Type B pancreatic cell (in vitro differentiated cells): ENCODE data around the gene SPOP. TPM values are rescaled to one million over a fixed set of nuclear protein-coding genes. Genes with fewer than 3 reads are reported as not detected.

ENCODE experiments used
- DNase-seq: peaks from one replicate; pipeline ENCODE4 v3.0.0; 2021; ENCODE audit warnings: mixed read lengths; ENCODE audit not compliant: unreplicated experiment; ENCODE audit errors: extremely low spot score
- H3K27ac Mint-ChIP-seq: 2 replicates; pipeline ENCODE4 v1.8.0; 2021; ENCODE audit warnings: mild to moderate bottlenecking, mixed read lengths
- H3K27me3 Mint-ChIP-seq: 2 replicates; pipeline ENCODE4 v1.8.0; 2021; ENCODE audit warnings: mixed read lengths
- H3K36me3 Mint-ChIP-seq: 2 replicates; pipeline ENCODE4 v1.8.0; 2021; ENCODE audit warnings: mixed read lengths
- H3K4me1 Mint-ChIP-seq: one replicate; pipeline ENCODE4 v1.8.0; 2021; ENCODE audit warnings: mixed read lengths; ENCODE audit not compliant: unreplicated experiment
- H3K4me3 Mint-ChIP-seq: 2 replicates; pipeline ENCODE4 v1.8.0; 2021; ENCODE audit warnings: mild to moderate bottlenecking, mixed read lengths
- H3K9me3 Mint-ChIP-seq: 2 replicates; pipeline ENCODE4 v1.8.0; 2021; ENCODE audit warnings: mixed read lengths
- total RNA-seq: library from RNA; stranded (reverse); gene quantifications from 2 replicates; pipeline ENCODE4 v1.2.1, GENCODE V29; 2021; ENCODE audit warnings: low replicate concordance
- TF ChIP-seq, protein P1 (sequence below): fragments of 200-600 bp; sonication (generic); conservative IDR thresholded peaks from 2 replicates; pipeline ENCODE4 v1.5.0; 2021; ENCODE audit warnings: antibody characterized with exemption, mild to moderate bottlenecking

Gene SPOP
- total RNA-seq, 1 donor from 2014 or later: 67.7 TPM

DNA sequence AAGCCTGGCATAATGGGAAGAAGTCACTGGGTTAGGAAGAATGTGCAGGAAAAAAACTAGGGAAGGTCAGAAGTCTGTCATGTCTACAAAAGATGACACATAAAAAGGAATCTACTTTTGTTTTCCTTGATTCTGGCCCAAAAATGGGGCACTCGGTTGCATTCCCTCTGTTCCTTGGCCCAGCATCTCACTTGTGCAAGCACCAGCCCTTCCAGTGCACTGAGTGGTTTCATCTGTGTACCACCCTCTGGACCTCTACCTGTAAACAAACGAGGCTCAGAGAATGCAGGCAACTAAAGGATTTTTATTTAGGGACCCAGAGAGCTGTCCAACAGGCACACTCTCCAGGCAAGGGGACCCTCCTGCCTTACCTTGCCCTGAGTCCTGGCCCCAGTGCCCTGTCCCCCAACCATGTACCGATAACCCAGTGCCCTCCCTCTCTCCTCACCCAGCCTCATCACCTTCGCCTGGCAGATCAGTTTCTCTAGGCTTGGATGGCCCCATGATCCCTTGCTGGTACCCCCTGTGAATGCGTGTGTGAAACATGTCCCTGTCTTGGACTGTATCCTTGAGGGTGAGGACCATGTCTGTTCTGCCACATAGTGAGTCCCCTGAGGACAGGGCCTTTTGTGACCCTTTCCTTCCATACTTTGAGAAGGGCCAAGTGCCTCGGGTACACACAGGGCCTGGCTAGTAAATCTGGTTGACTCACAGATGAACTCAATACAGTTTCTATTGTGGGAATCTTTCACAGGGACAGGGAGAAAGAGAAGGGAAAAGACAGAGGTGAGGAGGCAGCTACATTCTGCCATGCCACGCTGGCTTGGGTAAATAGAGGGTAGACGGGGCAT lies 88.9 kb downstream of the SPOP start:
- H3K36me3 Mint-ChIP-seq: peaks cover 8% of the 10 kb centered on the region
- no peak overlapping the region for H3K4me3 Mint-ChIP-seq
- peaks cover 5% of the 10 kb centered on the region for H3K4me1 Mint-ChIP-seq
- DNase-seq: peak; percentile 36
- TF ChIP-seq, protein P1, sequence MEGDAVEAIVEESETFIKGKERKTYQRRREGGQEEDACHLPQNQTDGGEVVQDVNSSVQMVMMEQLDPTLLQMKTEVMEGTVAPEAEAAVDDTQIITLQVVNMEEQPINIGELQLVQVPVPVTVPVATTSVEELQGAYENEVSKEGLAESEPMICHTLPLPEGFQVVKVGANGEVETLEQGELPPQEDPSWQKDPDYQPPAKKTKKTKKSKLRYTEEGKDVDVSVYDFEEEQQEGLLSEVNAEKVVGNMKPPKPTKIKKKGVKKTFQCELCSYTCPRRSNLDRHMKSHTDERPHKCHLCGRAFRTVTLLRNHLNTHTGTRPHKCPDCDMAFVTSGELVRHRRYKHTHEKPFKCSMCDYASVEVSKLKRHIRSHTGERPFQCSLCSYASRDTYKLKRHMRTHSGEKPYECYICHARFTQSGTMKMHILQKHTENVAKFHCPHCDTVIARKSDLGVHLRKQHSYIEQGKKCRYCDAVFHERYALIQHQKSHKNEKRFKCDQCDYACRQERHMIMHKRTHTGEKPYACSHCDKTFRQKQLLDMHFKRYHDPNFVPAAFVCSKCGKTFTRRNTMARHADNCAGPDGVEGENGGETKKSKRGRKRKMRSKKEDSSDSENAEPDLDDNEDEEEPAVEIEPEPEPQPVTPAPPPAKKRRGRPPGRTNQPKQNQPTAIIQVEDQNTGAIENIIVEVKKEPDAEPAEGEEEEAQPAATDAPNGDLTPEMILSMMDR: no peak
- H3K9me3 Mint-ChIP-seq: no peaks in the 10 kb centered on the region
- H3K27ac Mint-ChIP-seq: no peak overlapping the region
- H3K27me3 Mint-ChIP-seq: no peaks in the 10 kb centered on the region

DNA sequence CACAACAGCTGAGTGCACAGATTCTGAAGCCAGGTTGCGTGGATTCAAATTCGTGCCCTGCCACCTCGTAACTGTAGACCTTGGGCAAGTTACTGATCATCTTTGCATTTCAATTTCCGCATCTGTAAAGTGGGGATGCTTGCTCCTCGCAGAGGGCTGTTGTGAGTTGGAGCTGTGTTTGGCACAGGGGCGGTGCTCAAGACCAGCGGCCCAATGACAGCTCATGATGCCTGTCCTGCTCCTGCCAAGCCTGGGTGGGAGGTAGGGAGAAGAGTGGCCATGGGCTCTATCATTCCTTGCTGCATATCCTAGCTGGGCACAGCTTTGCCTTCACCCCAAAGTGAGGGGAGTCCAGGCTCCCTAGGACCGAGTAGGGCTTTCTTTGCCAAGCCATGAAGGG lies 89.6 kb downstream of the SPOP start:
- Mint-ChIP-seq H3K9me3 (no peaks in the 10 kb centered on the region), H3K4me3 (no peak overlapping the region)

DNA sequence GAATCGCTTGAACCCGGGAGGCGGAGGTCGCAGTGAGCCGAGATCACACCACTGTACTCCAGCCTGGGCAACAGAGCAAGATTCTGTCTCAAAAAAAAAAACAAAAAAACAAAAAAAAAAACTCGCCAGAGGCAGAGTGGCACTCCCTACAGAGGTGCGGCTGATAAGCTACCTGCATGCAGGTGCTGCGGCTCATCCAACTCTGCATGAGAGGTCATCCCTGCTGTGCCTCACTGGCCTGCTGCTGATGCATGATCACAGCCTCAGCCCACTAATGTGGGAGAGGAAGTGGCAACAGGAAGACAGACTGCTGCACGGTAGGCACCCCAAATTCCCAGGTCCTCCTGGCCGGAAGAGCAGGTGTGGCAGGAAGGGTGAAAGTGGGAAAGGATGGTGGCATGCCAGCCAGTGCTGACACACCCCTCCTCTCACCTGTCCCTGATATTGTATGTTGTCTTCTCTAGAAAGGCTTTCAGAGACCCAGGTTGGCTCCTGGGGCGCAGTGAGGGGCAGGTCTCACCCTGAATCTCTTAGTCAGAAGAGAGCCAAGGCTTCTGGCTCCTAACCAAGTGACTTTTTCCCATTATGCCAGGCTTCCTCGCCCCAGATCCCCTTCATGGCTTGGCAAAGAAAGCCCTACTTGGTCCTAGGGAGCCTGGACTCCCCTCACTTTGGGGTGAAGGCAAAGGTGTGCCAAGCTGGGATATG lies 90.4 kb downstream of the SPOP start:
- no peaks in the 10 kb centered on the region for H3K9me3 Mint-ChIP-seq
- no peak overlapping the region for H3K27ac Mint-ChIP-seq
- no peaks in the 10 kb centered on the region for H3K27me3 Mint-ChIP-seq
- H3K4me1 Mint-ChIP-seq: peaks cover 8% of the 10 kb centered on the region
- peaks cover 5% of the 10 kb centered on the region for H3K36me3 Mint-ChIP-seq
- H3K4me3 Mint-ChIP-seq: no peak overlapping the region
- peak; percentile 47 for DNase-seq
- TF ChIP-seq, protein P1: no peak

More for the DNA sequence above, 89.6 kb downstream of the SPOP start:
- Mint-ChIP-seq H3K27ac (no peak overlapping the region), H3K36me3 (peaks cover 8% of the 10 kb centered on the region), H3K4me1 (peaks cover 8% of the 10 kb centered on the region), H3K27me3 (no peaks in the 10 kb centered on the region)
- TF ChIP-seq, protein P1: no peak
- DNase-seq: no peak

DNA sequence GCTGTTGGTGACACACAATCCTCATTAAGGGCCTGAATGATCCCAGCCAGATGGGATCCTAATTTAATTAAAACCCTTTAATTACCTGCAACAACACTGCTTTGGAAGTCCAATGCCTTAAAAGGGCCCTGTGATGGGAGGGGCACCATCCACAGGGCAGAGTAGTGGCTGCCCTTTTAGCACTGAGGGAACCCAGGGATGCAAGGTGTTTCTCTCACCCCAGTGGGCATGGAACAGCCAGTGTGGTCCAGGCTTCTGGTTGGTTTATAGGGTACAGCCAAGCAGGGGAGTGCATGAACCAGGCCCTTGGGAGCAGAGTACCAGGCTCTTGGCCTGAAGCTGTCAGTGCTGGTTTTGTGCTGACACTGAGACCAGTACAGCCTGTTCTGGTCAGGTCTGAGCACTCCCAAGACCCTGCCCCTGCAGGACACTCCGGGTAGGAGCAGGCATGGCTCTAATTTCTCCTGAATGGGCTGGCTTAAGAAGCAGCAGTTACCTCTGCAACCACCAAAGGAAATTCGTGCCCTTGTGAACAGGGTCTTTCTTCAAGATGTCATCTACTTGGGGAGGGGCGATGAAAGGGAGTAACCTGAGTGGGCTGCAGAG lies 92.4 kb downstream of the SPOP start:
- H3K9me3 Mint-ChIP-seq: no peaks in the 10 kb centered on the region
- no peaks in the 10 kb centered on the region for H3K36me3 Mint-ChIP-seq
- TF ChIP-seq, protein P1: peak; percentile 53
- H3K4me3 Mint-ChIP-seq: no peak overlapping the region
- peaks cover 8% of the 10 kb centered on the region for H3K4me1 Mint-ChIP-seq
- peak; percentile 62 for DNase-seq
- H3K27ac Mint-ChIP-seq: no peak overlapping the region
- no peaks in the 10 kb centered on the region for H3K27me3 Mint-ChIP-seq

DNA sequence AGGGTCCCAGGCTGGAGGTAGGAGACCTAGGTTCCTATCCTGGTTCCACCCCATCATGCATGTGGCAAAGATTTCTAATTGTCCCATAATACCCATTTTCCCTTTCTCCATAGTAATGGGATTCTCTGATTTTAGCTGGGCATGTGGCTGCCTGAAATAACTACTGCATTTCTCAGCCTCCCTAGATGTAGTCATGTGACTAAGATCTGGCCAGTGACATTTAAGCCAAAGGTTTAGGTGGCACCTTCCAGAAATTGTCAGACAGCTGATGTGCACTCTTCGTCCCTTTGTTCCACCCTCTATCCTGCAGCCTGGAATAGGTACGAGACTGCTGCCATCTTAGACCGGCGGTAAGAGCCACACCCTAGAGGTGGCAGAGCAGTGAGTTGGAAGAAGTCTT lies 94.0 kb downstream of the SPOP start:
- no peak for DNase-seq
- TF ChIP-seq, protein P1: no peak
- Mint-ChIP-seq H3K27ac (no peak overlapping the region), H3K27me3 (no peaks in the 10 kb centered on the region), H3K4me1 (peaks cover 8% of the 10 kb centered on the region), H3K36me3 (no peaks in the 10 kb centered on the region), H3K4me3 (no peak overlapping the region), H3K9me3 (no peaks in the 10 kb centered on the region)
